ENCODE data around the gene HCN4. TPM values are rescaled to one million over a fixed set of nuclear protein-coding genes. Genes with fewer than 3 reads are reported as not detected.
A peak's percentile ranks its signal among the peaks of the same experiment; 100 is the strongest.

Gene HCN4
- total and polyA plus RNA-seq, 2 experiments from 2014 or later = 59.2 to 159 TPM

DNA sequence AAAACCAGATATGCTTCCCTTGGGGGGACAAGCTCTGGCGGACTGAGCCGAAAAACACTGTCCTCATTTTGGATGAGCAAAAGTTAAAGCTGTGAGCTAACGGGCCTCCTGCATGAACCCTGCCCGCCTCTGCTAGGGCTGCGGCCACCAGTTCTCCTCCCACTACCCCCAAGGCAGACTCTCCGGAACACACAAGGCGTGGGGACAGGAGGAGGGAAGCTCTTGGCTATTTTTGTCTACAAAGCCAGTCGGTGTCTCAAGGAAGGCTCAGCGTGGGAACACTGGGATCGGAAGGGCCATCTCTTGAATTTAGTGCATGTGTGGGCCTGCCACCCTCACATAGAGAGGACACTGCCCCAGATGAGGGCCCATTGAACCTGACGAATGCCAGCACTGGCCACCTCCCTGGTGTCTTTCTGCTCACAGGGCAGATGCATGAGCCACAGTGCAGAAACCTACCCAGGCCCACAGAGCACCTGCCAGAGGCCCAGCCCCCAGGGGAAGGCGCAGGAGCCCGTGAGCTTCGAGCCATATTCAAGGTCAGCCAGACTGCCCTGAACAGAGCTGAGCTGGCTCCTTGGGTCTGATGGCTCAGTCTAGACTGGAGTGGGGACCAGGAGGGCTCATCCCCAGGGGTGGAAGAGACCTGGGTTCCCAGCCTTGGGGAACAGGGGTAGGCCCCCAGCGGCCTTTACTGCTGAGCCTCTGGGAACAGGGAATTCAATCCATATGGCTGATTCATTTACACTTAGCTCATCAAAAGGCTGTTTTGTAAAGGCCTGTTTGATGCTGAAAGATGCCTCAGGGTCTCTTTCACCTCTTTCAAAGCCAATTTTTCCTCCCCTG is 38.3 kb downstream of the HCN4 start:
- Histone ChIP-seq H3K27ac (peak overlapping the region; percentile 69), H3K9me3 (ENCODE audit: low read depth) (no peaks in the 10 kb centered on the region), H3K4me3 (no peak overlapping the region), H3K27me3 (no peaks in the 10 kb centered on the region), H3K36me3 (peaks cover 76% of the 10 kb centered on the region), H3K4me1 (ENCODE audit: low read depth) (peaks cover 36% of the 10 kb centered on the region)
- DNase-seq (ENCODE audit: low read depth in 1 of 2, low spot score in 1 of 2) = no peak
- TF ChIP-seq, protein P1, sequence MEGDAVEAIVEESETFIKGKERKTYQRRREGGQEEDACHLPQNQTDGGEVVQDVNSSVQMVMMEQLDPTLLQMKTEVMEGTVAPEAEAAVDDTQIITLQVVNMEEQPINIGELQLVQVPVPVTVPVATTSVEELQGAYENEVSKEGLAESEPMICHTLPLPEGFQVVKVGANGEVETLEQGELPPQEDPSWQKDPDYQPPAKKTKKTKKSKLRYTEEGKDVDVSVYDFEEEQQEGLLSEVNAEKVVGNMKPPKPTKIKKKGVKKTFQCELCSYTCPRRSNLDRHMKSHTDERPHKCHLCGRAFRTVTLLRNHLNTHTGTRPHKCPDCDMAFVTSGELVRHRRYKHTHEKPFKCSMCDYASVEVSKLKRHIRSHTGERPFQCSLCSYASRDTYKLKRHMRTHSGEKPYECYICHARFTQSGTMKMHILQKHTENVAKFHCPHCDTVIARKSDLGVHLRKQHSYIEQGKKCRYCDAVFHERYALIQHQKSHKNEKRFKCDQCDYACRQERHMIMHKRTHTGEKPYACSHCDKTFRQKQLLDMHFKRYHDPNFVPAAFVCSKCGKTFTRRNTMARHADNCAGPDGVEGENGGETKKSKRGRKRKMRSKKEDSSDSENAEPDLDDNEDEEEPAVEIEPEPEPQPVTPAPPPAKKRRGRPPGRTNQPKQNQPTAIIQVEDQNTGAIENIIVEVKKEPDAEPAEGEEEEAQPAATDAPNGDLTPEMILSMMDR (IDR thresholded peaks at IDR 0.05; ENCODE audit: low read depth, low read length) = no peak

DNA sequence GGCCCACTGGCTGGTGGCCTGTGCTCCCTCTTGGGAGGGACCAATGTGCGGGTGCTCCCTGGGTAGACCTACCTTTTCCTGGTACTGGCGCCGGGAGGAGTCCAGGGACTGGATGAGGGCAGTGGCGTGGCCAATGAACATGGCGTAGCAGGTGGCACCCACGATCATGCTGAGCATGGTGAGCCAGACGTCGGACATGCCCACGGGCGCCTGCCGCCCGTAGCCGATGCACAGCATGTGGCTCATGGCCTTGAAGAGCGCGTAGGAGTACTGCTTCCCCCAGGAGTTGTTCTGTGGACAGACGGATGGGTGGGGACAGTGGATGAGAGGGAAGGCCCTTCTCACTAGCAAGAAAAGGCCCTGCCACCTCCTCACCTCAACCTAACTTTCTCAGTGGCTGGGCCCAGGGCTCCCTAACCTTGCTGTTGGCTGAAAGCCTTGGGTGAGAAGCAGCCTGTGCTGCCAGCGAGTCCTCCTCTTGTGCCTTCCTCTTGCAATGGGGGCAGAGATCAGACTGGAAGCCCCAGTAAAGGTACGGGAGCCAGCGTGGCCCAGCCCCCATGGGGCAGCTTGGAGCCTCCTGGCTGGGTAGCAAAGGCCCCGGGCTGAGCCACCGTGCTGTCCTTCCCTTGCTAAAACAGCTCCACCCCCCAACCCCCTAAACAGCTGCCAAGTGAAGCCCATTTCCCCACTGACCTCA is 39.1 kb downstream of the HCN4 start:
- Histone ChIP-seq H3K4me1 (ENCODE audit: low read depth) (peaks cover 28% of the 10 kb centered on the region), H3K9me3 (ENCODE audit: low read depth) (no peaks in the 10 kb centered on the region), H3K36me3 (peaks cover 77% of the 10 kb centered on the region), H3K27me3 (no peaks in the 10 kb centered on the region), H3K4me3 (no peak overlapping the region), H3K27ac (peak overlapping the region; percentile 69)
- TF ChIP-seq, protein P1 (IDR thresholded peaks at IDR 0.05; ENCODE audit: low read depth, low read length) = no peak
- DNase-seq (ENCODE audit: low read depth in 1 of 2, low spot score in 1 of 2) = no peak

DNA sequence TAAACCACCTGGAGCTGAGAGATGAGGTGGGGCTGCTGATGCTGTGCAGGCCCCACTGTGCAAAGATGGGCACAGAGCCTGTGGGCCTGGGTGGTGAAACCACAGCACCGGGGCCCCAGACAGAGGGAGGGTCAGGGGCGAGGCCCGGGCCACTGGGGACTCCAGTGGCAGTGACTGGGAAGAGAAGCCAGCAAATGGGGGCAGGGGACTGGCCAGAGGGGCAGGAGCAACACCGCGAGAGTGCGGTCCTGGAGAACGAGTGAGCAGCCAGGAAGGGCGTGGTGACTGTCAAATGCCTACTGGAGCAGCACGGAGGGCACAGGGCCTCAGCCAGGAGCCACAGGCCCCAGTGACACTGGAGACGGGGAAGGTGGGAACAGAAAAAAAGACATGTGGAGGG is 39.8 kb downstream of the HCN4 start:
- Histone ChIP-seq H3K27ac (no peak overlapping the region), H3K27me3 (no peaks in the 10 kb centered on the region), H3K9me3 (ENCODE audit: low read depth) (no peaks in the 10 kb centered on the region), H3K4me1 (ENCODE audit: low read depth) (peaks cover 27% of the 10 kb centered on the region), H3K4me3 (no peak overlapping the region), H3K36me3 (peaks cover 77% of the 10 kb centered on the region)
- no peak for DNase-seq (ENCODE audit: low read depth in 1 of 2, low spot score in 1 of 2)
- TF ChIP-seq, protein P1 (IDR thresholded peaks at IDR 0.05; ENCODE audit: low read depth, low read length) = no peak

- H3K27me3 ChIP-seq = no peaks in the 10 kb centered on the region
- TF ChIP-seq, protein P1 (IDR thresholded peaks at IDR 0.05; ENCODE audit: low read depth, low read length) = no peak
- H3K9me3 ChIP-seq (ENCODE audit: low read depth) = no peaks in the 10 kb centered on the region
- H3K36me3 ChIP-seq = peaks cover 77% of the 10 kb centered on the region
- H3K4me1 ChIP-seq (ENCODE audit: low read depth) = peaks cover 23% of the 10 kb centered on the region
- no peak for DNase-seq (ENCODE audit: low read depth in 1 of 2, low spot score in 1 of 2)
- H3K27ac ChIP-seq = peak overlapping the region; percentile 43
- H3K4me3 ChIP-seq = no peak overlapping the region
Measured at GRCh38 chr15:73328149-73328820, 40.5 kb downstream of the HCN4 start.

DNA sequence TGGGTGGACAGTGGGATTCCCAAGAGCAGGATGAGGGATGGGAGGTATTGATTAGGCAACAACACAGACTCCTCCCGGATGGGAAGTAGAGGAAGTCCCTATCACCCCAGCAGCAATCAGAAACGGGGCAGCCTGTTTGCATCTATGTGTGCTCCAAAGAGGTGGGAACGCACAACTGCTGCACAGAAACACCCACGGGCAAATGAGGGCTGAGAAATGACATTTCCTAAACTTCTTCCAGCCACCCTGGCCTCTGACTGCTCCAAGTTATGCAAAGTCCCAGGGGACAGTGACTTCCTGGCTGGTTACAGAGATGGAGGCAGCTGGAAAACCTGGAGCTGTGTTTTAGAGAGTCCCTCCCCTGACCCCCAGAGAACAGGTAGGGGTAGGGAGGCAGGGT is 42.6 kb downstream of the HCN4 start:
- no peak for DNase-seq (ENCODE audit: low read depth in 1 of 2, low spot score in 1 of 2)
- no peak overlapping the region for H3K4me3 ChIP-seq
- H3K27ac ChIP-seq = no peak overlapping the region
- peaks cover 76% of the 10 kb centered on the region for H3K36me3 ChIP-seq
- H3K9me3 ChIP-seq (ENCODE audit: low read depth) = no peaks in the 10 kb centered on the region
- no peaks in the 10 kb centered on the region for H3K27me3 ChIP-seq
- TF ChIP-seq, protein P1 (IDR thresholded peaks at IDR 0.05; ENCODE audit: low read depth, low read length) = no peak
- peaks cover 13% of the 10 kb centered on the region for H3K4me1 ChIP-seq (ENCODE audit: low read depth)
